GM18498 (cell line): Measurements from ENCODE around the gene CPNE8.
A peak's percentile ranks its signal among the peaks of the same experiment; 100 is the strongest.

Source experiments
- ATAC-seq: cut with Tn5 transposase; IDR thresholded peaks from one replicate; pipeline ENCODE4 v1.9.1; 2021; ENCODE audit warnings: mild to moderate bottlenecking, moderate library complexity; ENCODE audit not compliant: unreplicated experiment

The CPNE8 gene

GRCh38 chr12:38898001-38898684 lies 7.2 kb downstream of the CPNE8 start:
- no peak for ATAC-seq

- no peak for ATAC-seq
These were observed 9.9 kb downstream of the CPNE8 start for GRCh38 chr12:38895446-38895845.

GRCh38 chr12:38892976-38893375 lies 12.4 kb downstream of the CPNE8 start:
- no peak for ATAC-seq

- peak; percentile 68 for ATAC-seq
These were observed 13.2 kb downstream of the CPNE8 start for GRCh38 chr12:38892087-38892786.

GRCh38 chr12:38890102-38890855 lies 15.1 kb downstream of the CPNE8 start:
- ATAC-seq, result no peak

GRCh38 chr12:38889297-38889815 lies 16.0 kb downstream of the CPNE8 start:
- ATAC-seq, result no peak

- ATAC-seq, result no peak
These were observed 17.6 kb downstream of the CPNE8 start for GRCh38 chr12:38887770-38888169.

GRCh38 chr12:38886931-38887330 lies 18.5 kb downstream of the CPNE8 start:
- no peak for ATAC-seq

GRCh38 chr12:38886064-38886463 lies 19.3 kb downstream of the CPNE8 start:
- ATAC-seq, result no peak

- no peak for ATAC-seq
These were observed 20.7 kb downstream of the CPNE8 start for GRCh38 chr12:38884666-38885065.

GRCh38 chr12:38883629-38884134 lies 21.7 kb downstream of the CPNE8 start:
- no peak for ATAC-seq

- ATAC-seq, result no peak
These were observed 25.1 kb downstream of the CPNE8 start for GRCh38 chr12:38880288-38880687.

- ATAC-seq, result no peak
These were observed 26.4 kb downstream of the CPNE8 start for GRCh38 chr12:38878986-38879385.

GRCh38 chr12:38878333-38878705 lies 27.1 kb downstream of the CPNE8 start:
- ATAC-seq, result no peak

- ATAC-seq, result no peak
These were observed 29.7 kb downstream of the CPNE8 start for GRCh38 chr12:38875586-38876228.

GRCh38 chr12:38872561-38872960 lies 32.8 kb downstream of the CPNE8 start:
- ATAC-seq, result no peak

GRCh38 chr12:38872156-38872555 lies 33.2 kb downstream of the CPNE8 start:
- no peak for ATAC-seq

GRCh38 chr12:38869036-38869435 lies 36.4 kb downstream of the CPNE8 start:
- ATAC-seq, result no peak

- ATAC-seq, result no peak
These were observed 54.9 kb downstream of the CPNE8 start for GRCh38 chr12:38850461-38850860.

- no peak for ATAC-seq
These were observed 58.1 kb downstream of the CPNE8 start for GRCh38 chr12:38847247-38847646.

- ATAC-seq, result no peak
These were observed 61.1 kb downstream of the CPNE8 start for GRCh38 chr12:38844267-38844666.
